Measurements from ENCODE around the gene RAPGEF2.

DNA sequence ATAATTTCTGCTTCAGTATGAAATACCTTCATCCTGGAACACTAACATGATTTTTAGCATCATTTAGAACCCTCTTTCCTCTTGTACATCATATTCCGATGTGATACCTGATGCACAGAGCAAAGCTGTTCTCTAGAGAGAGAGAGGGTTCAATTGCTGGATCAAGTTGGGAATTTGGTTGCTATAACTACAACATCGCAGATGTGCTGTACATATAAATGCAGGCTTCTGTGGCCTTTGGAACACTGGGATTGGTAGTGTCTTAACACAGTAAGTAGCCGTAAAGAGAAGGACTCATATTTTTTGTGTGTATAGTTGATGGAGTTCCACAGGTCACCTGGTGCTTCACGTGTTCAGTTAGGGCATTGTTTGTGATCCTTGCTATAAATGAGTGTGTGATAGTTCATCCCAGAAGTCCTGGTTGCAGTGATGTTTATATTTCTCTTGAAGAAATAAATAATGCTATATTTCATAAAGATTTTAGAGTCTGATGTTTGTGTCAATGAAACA lies 119.2 kb downstream of the RAPGEF2 start:
- TF ChIP-seq CTCF (IDR thresholded peaks at IDR 0.05; ENCODE audit: control extremely low read depth in 1 of 3, insufficient read depth in 1 of 3, low read depth in 1 of 3, low read length in 3 of 3) (no peak), POLR2AphosphoS5 (IDR thresholded peaks at IDR 0.05; ENCODE audit: low read depth, low read length) (no peak), TCF12 (IDR thresholded peaks at IDR 0.05; ENCODE audit: low read depth, low read length) (no peak)

Data from H1 (cell line).